Measurements from ENCODE around the gene SORT1.

DNA sequence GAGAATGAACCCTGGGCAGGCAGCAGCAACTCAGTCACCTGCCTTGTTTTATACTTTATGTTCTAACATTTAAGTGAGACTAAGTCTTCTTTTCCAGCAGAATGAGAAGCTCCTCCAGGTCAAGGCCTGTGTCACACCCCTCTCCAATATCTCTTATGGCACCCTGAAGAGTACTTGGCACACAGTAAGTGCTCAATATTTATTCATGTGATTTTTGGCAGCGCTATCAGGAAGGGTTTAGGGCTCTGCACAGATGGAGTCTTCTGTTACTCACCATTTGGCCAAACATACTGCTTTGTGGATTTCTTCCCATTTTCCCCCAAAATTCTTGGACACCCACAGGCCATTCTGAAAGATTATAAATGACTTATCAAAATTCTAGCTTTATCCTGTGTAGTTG lies 47.1 kb downstream of the SORT1 start:
- TF ChIP-seq, protein P1, sequence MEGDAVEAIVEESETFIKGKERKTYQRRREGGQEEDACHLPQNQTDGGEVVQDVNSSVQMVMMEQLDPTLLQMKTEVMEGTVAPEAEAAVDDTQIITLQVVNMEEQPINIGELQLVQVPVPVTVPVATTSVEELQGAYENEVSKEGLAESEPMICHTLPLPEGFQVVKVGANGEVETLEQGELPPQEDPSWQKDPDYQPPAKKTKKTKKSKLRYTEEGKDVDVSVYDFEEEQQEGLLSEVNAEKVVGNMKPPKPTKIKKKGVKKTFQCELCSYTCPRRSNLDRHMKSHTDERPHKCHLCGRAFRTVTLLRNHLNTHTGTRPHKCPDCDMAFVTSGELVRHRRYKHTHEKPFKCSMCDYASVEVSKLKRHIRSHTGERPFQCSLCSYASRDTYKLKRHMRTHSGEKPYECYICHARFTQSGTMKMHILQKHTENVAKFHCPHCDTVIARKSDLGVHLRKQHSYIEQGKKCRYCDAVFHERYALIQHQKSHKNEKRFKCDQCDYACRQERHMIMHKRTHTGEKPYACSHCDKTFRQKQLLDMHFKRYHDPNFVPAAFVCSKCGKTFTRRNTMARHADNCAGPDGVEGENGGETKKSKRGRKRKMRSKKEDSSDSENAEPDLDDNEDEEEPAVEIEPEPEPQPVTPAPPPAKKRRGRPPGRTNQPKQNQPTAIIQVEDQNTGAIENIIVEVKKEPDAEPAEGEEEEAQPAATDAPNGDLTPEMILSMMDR (conservative IDR thresholded peaks at IDR 0.05; ENCODE audit: low read length), result no peak
- no peak for TF ChIP-seq EZH2phosphoT487 (IDR thresholded peaks at IDR 0.05; ENCODE audit: borderline replicate concordance, low read depth, low read length)
